ENCODE results near the gene TMEM91. TPM values are rescaled to one million over a fixed set of nuclear protein-coding genes. Genes with fewer than 3 reads are reported as not detected.

The TMEM91 gene
- total and polyA plus RNA-seq, 2 of the 4 experiments (the other 2 are of a cell fraction): 1.4 to 4.8 TPM

GRCh38 chr19:41327576-41328156 lies 48.7 kb upstream of the TMEM91 start:
- BruUV-seq (replicated peaks): no TSS peak
- Histone ChIP-seq H3K4me3 (ENCODE audit: insufficient read depth, low read depth, low read length) (no peak overlapping the region), H2BK120ac (ENCODE audit: low read depth, low read length) (peak overlapping the region; percentile 61), H2BK15ac (ENCODE audit: low read depth, low read length) (peak overlapping the region; percentile 84; the same call in 2 of the 3 replicates), H2BK5ac (ENCODE audit: low read depth, low read length, poor library complexity, severe bottlenecking) (peak overlapping the region; percentile 58), H4K20me1 (ENCODE audit: insufficient read depth, low read length) (peaks cover 44% of the 10 kb centered on the region), H2BK20ac (ENCODE audit: low read depth, low read length) (peak overlapping the region; percentile 3; the same call in 1 of the 2 replicates), H3K27me3 (ENCODE audit: control insufficient read depth, insufficient read depth, low read length) (no peaks in the 10 kb centered on the region), H2AK9ac (replicated peaks; ENCODE audit: low read depth, low read length, poor library complexity) (peak overlapping the region; percentile 93), H3K9me3 (ENCODE audit: control insufficient read depth, insufficient read depth, low read length) (no peaks in the 10 kb centered on the region), H3K4ac (ENCODE audit: low read depth, low read length) (peak overlapping the region; percentile 66), H3K9ac (ENCODE audit: low read depth, low read length) (peak overlapping the region; percentile 1; the same call in 1 of the 2 replicates), H3K79me1 (ENCODE audit: low read depth in 1 of 2, low read length in 2 of 2) (peaks cover 13 to 57% of the 10 kb centered on the region in 2 experiments), H4K91ac (ENCODE audit: insufficient read depth, low read depth, low read length) (peak overlapping the region; percentile 89), H3K27ac (ENCODE audit: insufficient read depth, low read length) (peak overlapping the region; percentile 16), H4K8ac (ENCODE audit: low read depth in 2 of 2, low read length in 2 of 2) (peak overlapping the region; percentile 22 to 73; a peak in 3 of 4 replicates), H4K5ac (ENCODE audit: low read depth, low read length) (peak overlapping the region; percentile 15), H2AFZ (replicated peaks; ENCODE audit: low read length, poor library complexity) (peak overlapping the region; percentile 84), H3K4me2 (ENCODE audit: low read depth, low read length) (no peak overlapping the region), H3K9me1 (ENCODE audit: insufficient read depth, low read length) (peaks cover 27% of the 10 kb centered on the region), H3K18ac (ENCODE audit: low read depth, low read length) (peak overlapping the region; percentile 26; the same call in 1 of the 2 replicates), H3K14ac (replicated peaks; ENCODE audit: low read depth, low read length) (peak overlapping the region; percentile 42), H3K23ac (ENCODE audit: low read depth, low read length) (peak overlapping the region; percentile 40), H2AK5ac (ENCODE audit: low read depth, low read length) (peak overlapping the region; percentile 88), H3K36me3 (ENCODE audit: control insufficient read depth, insufficient read depth, low read length) (peaks cover 32% of the 10 kb centered on the region), H3K4me1 (ENCODE audit: control insufficient read depth, insufficient read depth, low read length) (peaks cover 50% of the 10 kb centered on the region), H3K56ac (ENCODE audit: extremely low read depth, insufficient read depth, low read length) (no peak overlapping the region)
- ChIA-PET POLR2A (ENCODE audit: unreplicated experiment) (no interaction called here), CTCF (no interaction called here)
- in situ Hi-C loops (cut with MboI; ENCODE audit: low sequenced_read_pairs): no loop called here
- 22% methylated on average over 12 of the region's 33 CpGs; no CpG with 5 or more reads in 1 of the 2 experiments for WGBS, 2 experiments (ENCODE audit: extremely low coverage in 2 of 2, insufficient read length in 1 of 2)
- DNase-seq (peak; percentile 49), ATAC-seq (ENCODE audit: low read depth) (no peak)
- dilution Hi-C loops (cut with HindIII; ENCODE audit: low sequenced_read_pairs, unreplicated experiment): no loop called here
- intact Hi-C loops (cut with micrococcal nuclease): no loop called here
- TF ChIP-seq MAZ (IDR thresholded peaks at IDR 0.05; ENCODE audit: borderline replicate concordance, low read depth, low read length): peak; percentile 18; the same call in 1 of the 2 replicates
- no peak for TF ChIP-seq RAD21 (IDR thresholded peaks at IDR 0.05; ENCODE audit: low read length)
- TF ChIP-seq NFE2L2 (IDR thresholded peaks at IDR 0.05; ENCODE audit: low read depth, low read length): no peak
- TF ChIP-seq RCOR1 (IDR thresholded peaks at IDR 0.05; ENCODE audit: insufficient replicate concordance, low read length): no peak
- peak; percentile 29; the same call in 1 of the 2 replicates for TF ChIP-seq USF2 (IDR thresholded peaks at IDR 0.05; ENCODE audit: low read depth, low read length)
- TF ChIP-seq MAFK (IDR thresholded peaks at IDR 0.05; ENCODE audit: low read depth, low read length): peak; percentile 62
- no peak for TF ChIP-seq RFX5 (IDR thresholded peaks at IDR 0.05; ENCODE audit: low read depth, low read length)
- peak; percentile 87 for TF ChIP-seq BHLHE40 (IDR thresholded peaks at IDR 0.05; ENCODE audit: low read depth, low read length)
- no peak for TF ChIP-seq ELK1 (IDR thresholded peaks at IDR 0.05; ENCODE audit: borderline replicate concordance, low read depth, low read length)
- peak; percentile 42; the same call in 1 of the 2 replicates for TF ChIP-seq MXI1 (IDR thresholded peaks at IDR 0.05; ENCODE audit: borderline replicate concordance, low read depth, low read length)
- TF ChIP-seq POLR2A (IDR thresholded peaks at IDR 0.05; ENCODE audit: low read depth, low read length): peak; percentile 42; the same call in 1 of the 2 replicates
- TF ChIP-seq SMC3 (IDR thresholded peaks at IDR 0.05; ENCODE audit: low read depth, low read length): no peak
- TF ChIP-seq CTCF (conservative IDR thresholded peaks at IDR 0.05; ENCODE audit: low read depth, low read length): no peak
- no peak for TF ChIP-seq CHD1 (IDR thresholded peaks at IDR 0.05; ENCODE audit: low read depth, low read length)
- TF ChIP-seq CEBPB (IDR thresholded peaks at IDR 0.05; ENCODE audit: low read depth, low read length): no peak
